GM12875 (cell line): ENCODE measurements around the gene ARCN1.

Source experiments
- H3K4me3 ChIP-seq: one replicate; pipeline ENCODE4 v1.5.1; 2011; ENCODE audit warnings: low read depth, low read length, control low read depth
- TF ChIP-seq, protein P1 (sequence below): IDR thresholded peaks from 2 replicates; pipeline ENCODE4 v1.5.1; 2011; ENCODE audit warnings: low read depth, mild to moderate bottlenecking, control low read depth, inconsistent platforms, low read length, moderate library complexity, borderline replicate concordance; ENCODE audit not compliant: insufficient read depth

The ARCN1 gene

GRCh38 chr11:118648291-118648690, 76.1 kb downstream of the ARCN1 start:
- TF ChIP-seq, protein P1, sequence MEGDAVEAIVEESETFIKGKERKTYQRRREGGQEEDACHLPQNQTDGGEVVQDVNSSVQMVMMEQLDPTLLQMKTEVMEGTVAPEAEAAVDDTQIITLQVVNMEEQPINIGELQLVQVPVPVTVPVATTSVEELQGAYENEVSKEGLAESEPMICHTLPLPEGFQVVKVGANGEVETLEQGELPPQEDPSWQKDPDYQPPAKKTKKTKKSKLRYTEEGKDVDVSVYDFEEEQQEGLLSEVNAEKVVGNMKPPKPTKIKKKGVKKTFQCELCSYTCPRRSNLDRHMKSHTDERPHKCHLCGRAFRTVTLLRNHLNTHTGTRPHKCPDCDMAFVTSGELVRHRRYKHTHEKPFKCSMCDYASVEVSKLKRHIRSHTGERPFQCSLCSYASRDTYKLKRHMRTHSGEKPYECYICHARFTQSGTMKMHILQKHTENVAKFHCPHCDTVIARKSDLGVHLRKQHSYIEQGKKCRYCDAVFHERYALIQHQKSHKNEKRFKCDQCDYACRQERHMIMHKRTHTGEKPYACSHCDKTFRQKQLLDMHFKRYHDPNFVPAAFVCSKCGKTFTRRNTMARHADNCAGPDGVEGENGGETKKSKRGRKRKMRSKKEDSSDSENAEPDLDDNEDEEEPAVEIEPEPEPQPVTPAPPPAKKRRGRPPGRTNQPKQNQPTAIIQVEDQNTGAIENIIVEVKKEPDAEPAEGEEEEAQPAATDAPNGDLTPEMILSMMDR, result no peak

DNA sequence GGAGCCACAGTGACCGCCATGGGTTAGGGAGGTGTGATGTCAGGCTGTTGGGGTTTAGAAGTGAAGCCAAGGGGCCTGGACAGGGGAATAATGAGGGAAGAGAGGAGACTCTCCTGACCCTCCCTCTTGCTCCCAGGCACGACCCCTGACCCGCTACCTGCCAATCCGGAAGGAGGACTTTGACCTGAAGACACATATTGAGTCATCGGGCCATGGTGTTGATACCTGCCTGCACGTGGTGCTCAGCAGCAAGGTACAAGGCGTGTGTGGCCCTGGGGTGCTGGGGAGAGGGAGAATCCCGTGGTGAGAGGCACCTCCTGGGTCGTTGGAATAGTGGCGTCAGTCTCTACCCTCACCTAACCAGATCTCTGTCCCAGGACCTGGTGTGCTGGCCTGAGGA, 77.7 kb downstream of the ARCN1 start:
- TF ChIP-seq, protein P1, result no peak
- no peak overlapping the region for H3K4me3 ChIP-seq

More at GRCh38 chr11:118648291-118648690, 76.1 kb downstream of the ARCN1 start:
- H3K4me3 ChIP-seq, result no peak overlapping the region

DNA sequence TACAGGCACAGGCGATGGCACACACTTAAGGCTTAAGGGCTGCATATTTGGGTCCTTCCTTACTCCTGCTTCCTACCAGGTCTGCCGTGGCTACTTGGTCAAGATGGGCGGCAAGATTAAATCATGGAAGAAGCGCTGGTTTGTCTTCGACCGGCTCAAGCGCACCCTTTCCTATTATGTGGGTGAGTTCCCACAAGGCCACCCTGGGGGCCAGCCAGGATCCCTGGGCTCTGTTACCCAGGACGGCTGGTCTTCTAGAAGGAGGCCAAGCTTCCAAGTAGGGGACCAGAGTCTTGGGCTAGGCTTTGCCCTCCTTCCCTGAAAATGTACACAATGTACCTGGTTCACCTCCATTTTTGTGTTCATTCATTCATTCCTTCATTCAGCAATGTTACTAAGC, 78.2 kb downstream of the ARCN1 start:
- TF ChIP-seq, protein P1, result no peak
- H3K4me3 ChIP-seq, result no peak overlapping the region

DNA sequence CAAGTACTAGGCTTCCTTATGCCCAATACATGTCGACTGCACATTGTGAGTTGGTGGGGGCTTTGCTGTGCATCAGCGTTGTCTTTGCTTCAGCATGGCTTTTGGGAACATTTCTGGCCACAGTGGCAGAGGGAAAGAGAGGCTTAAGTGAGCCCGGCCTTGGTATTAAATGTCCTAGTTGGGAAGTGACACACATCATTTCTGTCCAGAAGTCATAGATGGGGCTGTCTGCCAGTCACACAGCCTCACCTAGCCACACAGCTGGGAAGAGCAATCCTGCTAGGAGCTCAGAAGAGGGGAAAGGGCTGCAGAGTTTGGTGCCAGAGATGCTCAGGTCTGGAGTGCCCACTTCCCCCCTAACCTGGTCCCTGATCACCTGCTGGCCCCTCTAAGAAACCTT, 79.6 kb downstream of the ARCN1 start:
- TF ChIP-seq, protein P1, result no peak
- no peak overlapping the region for H3K4me3 ChIP-seq
